GM18520 (cell line): ENCODE data around the gene GPR89B.
A peak's percentile ranks its signal among the peaks of the same experiment; 100 is the strongest.
"Not testable (repeated sequence)": the region's sequence is repeated elsewhere in the genome, so short reads cannot be mapped to it uniquely, and the experiment has no call there.

Experiments
- ATAC-seq: cut with Tn5 transposase; IDR thresholded peaks from one replicate; pipeline ENCODE4 v1.9.1; 2021; ENCODE audit not compliant: unreplicated experiment

GPR89B gene

DNA sequence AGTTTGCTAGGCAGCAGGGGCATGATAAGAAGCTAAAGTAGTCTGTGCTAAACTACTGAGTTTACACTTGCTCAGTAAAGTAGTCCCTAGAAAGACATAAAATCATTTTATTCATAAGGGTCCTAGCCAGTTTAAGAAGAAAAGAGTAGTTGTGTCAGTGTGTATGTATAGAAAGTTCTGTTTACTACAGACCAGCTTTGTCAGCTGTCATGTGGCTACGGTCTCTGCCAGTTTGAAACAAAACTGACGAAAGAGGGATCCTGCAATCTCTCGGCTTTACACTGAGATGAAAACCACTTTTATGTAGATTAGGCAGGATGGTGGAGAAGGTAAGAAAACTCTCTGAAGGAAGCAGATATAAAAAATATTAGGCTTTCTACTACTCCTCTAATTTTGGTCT, 7.1 kb downstream of the GPR89B start:
- ATAC-seq, result not testable (repeated sequence)

DNA sequence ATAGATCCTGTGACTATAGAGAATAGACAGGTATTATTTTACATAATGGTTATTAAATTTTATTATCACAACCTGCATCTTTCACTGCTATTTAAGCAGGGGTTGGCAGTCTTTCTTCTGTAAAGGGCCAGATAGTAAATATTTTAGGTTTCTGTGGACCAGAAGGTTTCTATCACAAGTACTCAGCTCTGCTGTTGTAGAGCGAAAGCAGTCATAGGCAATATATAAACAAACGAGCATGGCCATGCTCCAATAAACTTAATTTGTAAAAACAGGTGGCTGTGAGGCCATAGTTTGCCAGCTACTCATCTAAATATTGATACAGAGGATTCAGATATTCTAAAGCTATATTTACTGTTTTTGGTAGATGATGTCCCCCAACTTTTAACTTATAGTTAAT, 12.2 kb downstream of the GPR89B start:
- not testable (repeated sequence) for ATAC-seq

DNA sequence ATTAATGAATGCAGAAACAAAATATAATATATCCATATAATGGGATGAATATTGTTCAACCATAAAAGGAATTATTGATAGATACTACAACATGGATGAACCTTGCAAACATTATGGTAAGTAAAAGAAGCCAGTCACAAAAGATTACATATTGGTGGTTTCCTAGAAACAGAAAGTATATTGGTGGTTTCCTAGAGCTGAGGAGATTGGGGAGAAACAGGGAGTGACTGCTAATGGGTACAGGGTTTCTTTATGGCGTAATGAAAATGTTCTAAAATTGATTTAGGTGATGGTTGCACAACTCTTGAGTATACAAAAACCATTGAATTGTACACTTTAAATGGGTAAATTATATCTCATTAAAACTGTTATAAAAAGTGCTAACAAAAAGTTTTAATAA, 14.3 kb downstream of the GPR89B start:
- not testable (repeated sequence) for ATAC-seq

DNA sequence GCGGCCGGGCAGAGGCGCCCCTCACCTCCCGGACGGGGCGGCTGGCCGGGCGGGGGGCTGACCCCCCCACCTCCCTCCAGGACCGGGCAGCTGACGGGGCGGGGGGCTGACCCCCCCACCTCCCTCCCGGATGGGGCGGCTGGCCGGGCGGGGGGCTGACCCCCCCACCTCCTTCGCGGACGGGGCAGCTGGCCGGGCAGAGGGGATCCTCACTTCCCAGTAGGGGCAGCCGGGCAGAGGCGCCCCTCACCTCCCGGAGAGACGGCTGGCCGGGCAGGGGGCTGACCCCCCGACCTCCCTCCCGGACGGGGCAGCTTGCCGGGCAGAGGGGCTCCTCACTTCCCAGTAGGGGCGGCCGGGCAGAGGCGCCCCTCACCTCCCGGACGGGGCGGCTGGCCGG, 21.3 kb downstream of the GPR89B start:
- ATAC-seq, result not testable (repeated sequence)

DNA sequence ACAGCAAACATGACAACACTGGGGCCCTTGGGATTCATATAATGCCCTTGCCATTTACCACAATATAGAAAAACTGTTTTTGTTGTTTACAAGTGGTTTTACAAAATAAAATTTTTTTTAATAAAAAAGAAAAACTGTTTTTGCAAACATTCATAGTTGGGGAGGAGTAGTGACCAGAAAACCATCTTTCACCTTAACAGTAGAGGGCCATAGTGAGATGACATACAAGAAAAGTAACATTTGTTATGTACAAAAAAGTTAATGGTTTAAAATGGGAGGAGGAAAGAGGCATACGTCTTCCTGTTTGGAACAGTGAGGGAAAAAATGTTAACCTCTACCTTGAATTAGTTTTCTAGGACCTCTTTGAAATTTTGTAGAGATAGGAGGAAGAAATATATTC, 30.7 kb downstream of the GPR89B start:
- not testable (repeated sequence) for ATAC-seq

DNA sequence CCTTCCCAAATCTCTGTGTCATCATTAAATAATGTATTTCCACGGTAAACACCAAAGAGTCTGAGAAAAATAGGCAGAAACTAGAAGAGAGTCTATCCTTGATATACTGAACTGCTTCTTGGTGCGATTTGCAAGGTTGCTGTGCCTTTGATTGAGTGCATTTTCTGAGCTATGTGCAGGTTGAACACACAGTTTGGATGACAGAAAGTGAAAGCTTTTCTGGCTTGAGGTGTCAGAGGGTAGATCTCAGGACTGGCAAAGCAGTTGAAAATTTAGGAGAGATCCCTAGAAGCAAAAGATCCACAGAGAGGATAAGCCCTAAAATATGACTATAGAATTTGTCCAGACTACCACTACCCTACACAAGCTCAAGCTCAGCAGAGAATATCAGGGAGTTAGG, 31.5 kb downstream of the GPR89B start:
- ATAC-seq, result not testable (repeated sequence)

DNA sequence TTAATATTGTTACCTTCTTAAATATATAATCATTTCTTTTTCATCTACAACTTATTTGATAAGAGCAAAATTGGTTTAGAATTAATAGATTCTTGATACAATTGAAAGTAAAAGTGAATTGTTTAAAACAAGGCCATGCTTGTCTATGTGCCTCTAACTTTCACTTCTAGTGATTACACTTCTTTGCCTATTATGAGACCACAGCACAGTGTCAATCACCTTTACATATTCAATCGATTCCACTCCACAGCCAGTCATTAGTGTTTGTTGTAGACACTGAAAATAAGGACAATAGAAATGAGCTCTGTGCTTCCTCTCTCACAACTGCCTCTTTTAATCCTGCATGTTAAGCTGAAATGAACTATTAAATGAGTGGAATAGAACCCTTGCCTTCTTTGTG, 36.4 kb downstream of the GPR89B start:
- ATAC-seq, result not testable (repeated sequence)

DNA sequence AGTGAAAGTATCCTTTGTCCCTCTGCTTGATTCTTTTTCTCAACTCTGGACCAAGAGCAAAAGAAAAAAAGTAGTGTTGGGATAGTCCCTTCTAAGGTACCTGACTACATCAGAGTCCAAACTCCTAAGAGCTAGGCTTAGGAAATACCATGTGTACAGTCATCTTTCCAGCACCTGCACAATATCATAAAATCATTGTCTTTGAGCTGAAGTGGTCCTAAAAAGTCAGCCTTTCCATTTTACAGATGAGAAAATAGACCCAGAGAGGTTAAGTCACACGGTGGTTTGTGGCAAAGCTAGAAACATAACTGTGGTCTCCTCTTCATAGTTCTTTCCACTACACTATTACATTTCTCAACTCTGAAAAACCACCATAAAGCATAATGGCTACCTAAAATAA, 38.4 kb downstream of the GPR89B start:
- ATAC-seq, result peak; percentile 54

DNA sequence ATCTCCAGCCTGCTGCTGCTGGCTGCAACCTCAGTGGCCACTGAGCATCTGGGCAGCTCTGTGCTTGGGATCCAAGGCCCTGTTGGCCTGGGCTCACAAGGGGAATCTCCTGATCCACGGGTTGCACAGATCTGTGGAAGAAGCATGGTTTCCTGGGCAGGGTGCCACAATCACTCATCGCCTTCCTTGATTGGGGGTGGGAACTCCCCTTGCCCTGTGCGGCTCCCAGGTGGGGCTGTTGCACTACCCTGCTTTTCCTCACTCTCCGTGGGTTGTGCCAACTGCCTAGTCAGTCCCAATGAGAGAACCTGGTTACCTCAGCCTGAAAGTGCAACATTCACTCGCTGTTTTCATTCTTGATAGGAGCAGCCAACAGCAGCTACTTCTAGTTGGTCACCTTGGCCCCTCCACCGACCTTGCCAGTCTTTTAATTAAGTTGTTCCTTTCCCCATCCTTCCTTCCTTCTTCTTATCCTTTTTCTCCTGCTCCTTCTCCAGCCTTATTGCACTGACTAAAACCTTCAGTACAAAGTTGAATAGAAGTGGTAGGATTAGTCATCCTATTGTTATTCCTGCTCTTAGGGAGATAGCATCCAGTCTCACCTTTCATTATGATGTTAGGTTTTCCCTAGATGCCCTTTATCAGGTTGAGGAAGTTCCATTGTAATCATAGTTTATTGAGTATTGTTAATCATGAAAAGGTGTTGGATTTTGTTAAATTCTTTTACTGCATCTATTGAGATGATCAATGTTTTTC, 50.9 kb downstream of the GPR89B start:
- not testable (repeated sequence) for ATAC-seq

DNA sequence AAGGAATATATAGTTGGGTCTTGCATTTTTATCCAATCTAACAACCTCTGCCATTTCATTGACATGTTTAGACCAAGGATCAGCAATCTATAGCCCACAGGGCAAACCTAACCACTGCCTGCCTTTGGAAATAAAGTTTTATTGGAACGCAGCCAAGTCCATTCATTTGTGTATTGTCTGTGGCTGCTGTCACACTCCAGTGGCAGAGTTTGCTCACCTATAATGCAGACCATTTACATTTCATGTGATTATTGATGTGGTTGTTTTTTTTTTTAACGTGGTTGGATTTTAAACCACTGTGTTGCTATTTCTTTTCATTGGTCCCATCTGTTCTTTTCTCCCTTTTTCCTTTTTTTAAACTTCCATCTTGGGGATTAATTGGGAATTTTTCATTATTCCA, 57.2 kb downstream of the GPR89B start:
- ATAC-seq, result not testable (repeated sequence)

DNA sequence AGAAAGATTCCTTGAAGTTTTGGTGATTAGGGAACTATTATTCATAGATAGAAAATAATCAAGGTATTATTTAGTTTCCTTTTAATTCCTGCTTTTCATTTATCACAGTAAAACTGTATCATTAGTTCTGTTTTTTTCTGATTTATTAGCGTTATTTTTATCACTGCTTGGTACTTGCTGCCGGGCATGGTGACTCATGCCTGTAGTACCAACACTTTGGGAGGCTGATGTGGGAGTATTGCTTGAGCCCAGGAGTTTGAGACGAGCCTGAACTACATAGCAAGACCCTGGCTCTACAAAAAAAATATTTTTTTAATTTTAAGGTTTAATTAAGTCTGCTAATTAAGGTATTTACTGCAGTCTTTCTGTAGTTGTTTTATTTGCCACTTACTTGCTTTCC, 59.7 kb downstream of the GPR89B start:
- ATAC-seq, result not testable (repeated sequence)

DNA sequence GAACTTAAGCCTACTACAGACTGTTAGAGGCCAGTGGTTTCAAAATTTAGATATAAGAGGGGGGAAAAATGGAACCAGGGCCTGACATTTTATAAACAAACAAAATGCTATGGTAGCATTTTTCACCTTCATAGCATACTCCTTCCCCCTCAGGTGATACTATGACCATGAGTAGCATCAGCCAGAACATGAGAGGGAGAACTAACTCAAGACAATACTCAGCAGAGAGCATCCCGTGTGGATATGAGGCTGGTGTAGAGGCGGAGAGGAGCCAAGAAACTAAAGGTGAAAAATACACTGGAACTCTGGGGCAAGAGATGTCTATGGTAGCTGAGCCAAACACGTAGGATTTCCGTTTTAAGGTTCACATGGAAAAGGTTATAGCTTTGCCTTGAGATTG, 64.7 kb downstream of the GPR89B start:
- ATAC-seq, result not testable (repeated sequence)

DNA sequence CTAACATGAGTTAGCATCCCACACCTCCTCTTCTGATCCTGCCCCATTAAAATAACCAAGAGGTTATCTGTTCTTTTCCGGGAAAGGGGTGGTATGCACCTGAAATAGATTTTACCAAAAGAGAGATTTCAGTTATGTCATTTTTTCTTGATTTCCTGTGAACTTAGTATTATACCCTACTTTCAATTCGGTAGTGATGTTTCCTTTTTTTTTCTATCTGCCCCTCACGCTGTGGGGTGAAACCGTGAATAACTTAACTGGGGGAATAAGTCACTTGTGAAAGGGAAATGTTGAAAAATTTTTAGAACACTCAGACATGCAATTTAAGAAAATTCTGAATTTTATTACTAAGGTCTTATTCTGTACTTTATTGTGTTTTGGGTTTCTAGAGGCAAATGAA, 65.2 kb downstream of the GPR89B start:
- ATAC-seq, result not testable (repeated sequence)

DNA sequence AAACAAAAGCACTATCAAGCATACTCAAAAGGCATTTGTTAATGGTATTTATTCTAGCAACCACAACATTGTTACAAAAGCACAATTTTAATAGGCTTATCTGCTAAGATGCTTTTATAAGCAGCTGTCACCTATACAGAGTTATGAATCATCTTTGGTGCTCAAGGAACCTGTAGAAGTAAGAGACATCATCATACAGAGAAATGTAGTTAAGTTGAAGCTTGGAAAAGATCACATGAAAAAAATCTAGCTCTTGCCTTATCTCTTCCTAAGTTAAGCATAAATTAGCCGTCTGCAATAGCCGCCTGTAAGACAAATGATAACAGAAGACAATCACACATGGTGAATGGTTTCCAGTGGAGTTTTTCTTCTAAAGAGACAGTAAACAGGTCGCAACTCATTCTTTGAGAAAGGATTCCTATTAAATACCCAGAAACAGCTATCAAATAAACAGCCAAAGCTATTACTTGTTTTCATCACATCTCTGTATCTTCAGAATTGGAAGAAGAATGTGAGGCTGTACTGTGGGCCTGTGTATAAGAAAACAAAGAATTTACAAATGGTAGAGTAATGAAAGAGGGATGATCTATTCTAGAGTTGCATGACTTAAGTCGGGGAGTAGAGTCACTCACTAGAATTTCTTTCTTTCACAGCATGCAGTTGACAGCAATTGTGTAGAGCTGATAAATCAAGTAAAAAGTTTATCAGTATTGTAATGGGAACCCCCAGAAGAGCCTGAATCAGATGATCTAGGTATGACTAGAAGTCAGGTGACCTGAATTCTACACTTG, 65.8 kb downstream of the GPR89B start:
- not testable (repeated sequence) for ATAC-seq

DNA sequence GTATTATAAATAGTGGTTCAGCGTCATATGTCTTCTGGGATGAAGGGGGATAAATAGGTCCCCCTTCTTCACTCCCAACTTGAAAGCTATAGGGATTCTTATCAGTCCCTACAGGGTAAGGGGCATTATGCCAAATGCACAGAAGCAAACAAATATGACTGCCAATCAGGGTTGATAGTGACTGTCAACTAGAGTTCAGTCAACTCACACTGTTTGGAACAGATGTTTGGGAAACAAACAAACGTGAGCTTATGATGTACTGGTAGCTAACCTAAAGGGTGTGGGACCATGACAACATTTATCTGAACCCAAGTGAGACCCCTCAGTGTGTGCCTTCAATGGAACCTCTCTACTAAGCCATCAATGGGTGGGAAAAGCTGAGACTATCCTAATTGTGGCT, 67.9 kb downstream of the GPR89B start:
- ATAC-seq, result not testable (repeated sequence)

DNA sequence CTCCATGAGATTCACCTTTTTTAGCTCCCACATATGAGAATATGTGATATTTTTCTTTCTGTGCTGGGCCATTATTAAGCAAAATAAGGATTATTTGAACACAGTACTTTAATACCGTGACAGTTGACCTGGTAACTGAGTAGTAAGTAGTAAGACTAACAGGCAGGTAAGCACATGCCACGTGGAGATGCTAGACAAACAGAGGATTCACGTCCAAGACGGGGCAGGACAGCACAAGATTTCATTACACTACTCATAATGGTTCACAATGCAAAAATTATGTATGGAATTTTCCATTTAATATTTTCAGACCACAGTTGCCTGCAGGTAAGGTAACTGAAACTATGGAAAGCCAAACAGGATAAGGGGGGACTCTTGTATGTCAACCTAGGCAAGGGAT, 79.5 kb downstream of the GPR89B start:
- ATAC-seq, result not testable (repeated sequence)

DNA sequence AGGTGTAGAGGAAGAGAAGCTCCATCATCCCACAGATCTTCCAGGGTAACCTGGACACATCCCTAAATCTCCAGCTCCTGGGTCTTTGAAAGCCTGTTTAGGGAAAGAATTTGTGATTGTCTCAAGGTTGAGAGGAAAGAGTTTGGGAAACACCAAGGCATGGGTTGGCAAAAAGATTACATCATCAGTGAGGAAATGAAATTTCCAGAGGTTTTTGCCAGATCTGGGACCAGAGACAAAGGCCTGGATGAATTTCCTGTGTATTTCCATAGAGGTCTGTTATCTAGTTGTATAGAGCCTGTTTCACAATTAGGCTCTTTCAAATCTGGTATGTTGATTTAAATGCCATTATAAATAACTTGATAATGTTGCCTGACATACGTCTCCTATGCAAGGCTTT, 82.3 kb downstream of the GPR89B start:
- ATAC-seq, result no peak

DNA sequence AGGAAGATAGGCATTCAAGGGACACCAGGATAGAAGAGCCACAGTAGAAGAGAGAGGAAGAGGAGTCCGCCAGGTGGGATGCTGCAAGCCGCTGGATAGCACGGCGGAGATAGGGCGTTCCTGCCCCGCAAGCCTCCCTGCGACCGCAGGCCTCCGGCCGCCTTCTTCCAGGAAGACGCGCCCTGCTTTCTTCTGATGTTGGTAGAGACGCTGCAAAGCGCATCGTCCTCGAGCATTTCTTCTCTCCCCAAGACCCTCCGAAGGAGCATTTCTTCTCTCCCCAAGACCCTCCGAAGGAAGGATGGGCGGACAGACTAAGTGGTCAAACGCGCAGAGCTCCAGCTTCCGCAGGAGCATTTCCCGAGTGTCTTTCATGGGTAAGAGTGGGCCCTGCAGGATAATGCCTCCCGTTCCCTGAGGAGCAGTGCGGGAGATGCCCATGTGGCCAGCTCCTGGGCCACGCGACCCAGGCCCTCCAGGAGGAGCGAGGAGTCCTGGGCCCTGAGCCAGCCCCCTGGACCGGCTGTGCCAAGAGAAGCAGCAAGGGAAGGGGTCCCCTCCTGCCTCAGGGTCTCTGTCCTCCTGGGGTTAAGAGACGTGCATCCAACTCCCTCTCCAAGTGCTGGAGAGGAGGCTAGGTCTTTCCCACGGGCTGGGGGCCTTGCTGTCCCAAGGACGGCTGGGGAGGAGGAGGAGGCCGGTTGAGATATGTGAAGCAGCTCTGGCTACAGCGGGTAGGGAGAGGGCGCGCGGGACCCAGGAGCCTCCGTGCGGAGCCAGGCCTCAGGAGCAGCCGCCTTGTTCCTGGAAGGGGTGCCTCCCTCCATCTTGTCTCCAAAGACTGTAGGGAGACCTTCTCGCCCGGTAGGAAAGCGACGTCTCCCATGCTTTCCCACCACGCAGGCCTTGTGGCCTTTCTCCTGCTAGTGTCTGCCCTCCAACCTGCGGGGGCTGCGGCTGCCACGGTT, 85.2 kb downstream of the GPR89B start:
- ATAC-seq, result not testable (repeated sequence)

DNA sequence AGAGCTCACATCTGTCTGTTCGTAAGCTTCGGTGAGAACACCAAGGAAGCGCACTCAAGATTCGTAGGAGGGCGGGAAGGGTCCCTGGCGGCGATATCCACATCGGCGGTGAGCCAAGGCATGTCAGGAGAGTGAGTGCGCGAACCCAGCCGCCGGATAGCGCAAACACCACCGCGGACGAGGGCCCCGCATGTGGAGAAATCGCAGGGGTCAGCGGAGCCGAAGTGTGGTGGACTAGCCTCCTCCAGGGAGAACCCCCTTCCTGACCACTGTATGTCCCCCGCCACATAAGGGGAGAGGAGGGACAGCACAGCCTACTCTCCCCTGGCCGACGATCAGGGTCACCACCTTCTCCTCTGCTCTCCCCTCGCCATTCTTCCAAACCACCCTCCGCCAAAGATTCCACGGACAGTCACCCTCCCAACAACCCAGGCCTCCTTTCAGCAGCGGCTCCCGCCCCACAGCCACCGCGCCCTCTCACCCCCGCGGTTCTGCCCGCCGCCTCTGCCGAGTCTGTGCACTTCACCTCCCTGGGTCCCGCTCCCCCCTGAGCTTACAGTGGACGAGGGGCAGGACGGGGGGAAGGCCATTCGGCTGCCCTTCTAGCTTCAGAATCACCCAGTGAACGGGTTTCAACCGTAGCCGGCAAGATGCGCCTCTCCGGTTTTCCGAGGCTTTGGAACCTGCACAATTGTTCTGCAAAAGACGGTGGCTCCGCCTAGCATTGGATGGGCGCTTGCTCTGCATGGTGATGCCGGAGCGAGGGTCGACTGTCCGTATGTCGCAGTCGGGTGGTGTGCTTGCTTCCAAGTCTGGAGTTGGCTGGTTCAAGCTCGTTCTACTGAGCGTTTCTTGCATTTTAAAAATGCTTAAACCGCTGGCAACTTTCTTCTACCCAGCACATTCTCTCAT, 86.3 kb downstream of the GPR89B start:
- not testable (repeated sequence) for ATAC-seq

DNA sequence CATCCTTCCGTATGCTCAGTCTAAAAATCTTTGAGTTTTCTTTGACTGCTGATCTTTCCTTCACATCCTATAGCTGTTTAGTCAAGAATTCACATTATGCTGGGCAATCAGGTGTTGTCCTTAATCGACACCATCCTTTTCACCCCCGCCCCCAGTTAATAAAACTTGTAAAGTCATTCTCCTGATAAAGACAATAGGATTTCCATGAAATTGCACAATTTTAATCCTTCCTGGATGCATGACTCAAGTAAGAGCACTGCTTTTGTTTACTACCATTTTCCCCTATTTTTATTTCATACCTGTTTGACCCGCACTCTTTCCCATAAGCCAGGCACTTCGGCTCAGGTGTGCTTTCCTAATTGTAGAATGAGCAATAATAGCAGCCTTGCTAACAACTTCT, 96.7 kb downstream of the GPR89B start:
- ATAC-seq, result not testable (repeated sequence)
